ENCODE data around the gene ANO3. TPM values are rescaled to one million over a fixed set of nuclear protein-coding genes. Genes with fewer than 3 reads are reported as not detected.

The ANO3 gene
- polyA plus RNA-seq, 1 donor = 0.33 TPM

DNA sequence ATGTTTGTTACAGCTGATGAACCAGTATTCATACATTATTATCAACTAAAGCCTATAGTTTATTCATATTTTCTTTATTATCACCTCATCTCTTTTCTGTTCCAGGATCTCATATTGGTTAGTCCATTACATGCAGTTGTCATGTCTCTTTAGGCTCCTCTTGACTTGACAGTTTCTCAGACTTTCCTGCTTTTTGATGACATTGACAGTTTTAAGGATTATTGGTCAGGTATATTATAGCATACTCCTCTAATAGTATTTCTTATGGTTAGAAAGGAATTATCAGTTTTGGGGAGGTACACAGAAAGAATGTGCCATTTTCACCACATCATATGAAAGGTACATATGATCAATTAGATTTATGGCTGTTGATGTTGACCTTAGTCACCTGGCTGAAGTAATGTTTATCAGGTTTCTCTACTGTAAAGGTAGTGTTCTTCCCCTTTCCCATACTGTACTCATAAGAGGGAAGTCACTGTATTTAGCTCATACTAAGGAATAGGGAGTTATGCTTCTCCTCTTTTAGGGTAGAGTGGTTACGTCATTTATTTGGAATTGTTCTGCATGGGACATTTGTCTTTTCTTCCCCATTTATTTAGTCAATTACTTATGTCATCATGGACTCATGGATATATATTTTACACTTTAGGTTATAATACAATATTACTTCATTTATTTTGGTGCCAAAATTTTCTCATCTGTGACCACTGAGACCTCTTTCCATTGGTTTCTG lies 9.4 kb upstream of the ANO3 start:
- H3K27me3 ChIP-seq (ENCODE audit: control insufficient read depth, insufficient read depth, low read length) = no peaks in the 10 kb centered on the region
- no peak for DNase-seq
- no peaks in the 10 kb centered on the region for H3K36me3 ChIP-seq (ENCODE audit: control insufficient read depth, insufficient read depth, low read length)
- peaks cover 3% of the 10 kb centered on the region for H3K4me1 ChIP-seq (ENCODE audit: control insufficient read depth, insufficient read depth, low read length)
- no peak overlapping the region for H3K27ac ChIP-seq (ENCODE audit: low read length)
- no peaks in the 10 kb centered on the region for H3K9me3 ChIP-seq (ENCODE audit: control insufficient read depth, low read depth, low read length)
- WGBS (ENCODE audit: insufficient coverage, low lambda C conversion rate) = no CpG with 5 or more reads among the region's 1 CpG
- no peak overlapping the region for H3K4me3 ChIP-seq (ENCODE audit: low read length)

DNA sequence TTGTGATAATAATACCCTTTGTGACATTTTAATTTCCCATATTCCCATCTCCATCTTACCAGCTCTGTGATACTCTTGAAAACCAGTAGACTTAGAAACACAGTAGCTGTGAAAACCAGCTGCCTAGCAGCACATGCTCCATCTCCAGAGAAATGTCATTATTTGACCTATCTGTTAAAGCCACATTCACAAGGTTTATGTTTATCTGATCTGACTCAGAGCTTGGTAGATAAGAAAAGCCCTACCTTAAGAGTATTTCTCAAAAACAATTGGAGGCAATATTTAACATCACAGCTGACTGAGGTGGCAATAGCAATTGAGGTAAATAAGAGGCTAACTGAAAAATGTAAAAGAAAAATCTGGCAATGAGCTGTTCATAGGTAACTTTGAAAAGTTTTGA lies 8.1 kb upstream of the ANO3 start:
- H3K36me3 ChIP-seq (ENCODE audit: control insufficient read depth, insufficient read depth, low read length) = no peaks in the 10 kb centered on the region
- H3K27me3 ChIP-seq (ENCODE audit: control insufficient read depth, insufficient read depth, low read length) = no peaks in the 10 kb centered on the region
- no peaks in the 10 kb centered on the region for H3K9me3 ChIP-seq (ENCODE audit: control insufficient read depth, low read depth, low read length)
- DNase-seq = no peak
- H3K4me1 ChIP-seq (ENCODE audit: control insufficient read depth, insufficient read depth, low read length) = peaks cover 3% of the 10 kb centered on the region
- H3K4me3 ChIP-seq (ENCODE audit: low read length) = no peak overlapping the region
- H3K27ac ChIP-seq (ENCODE audit: low read length) = no peak overlapping the region

DNA sequence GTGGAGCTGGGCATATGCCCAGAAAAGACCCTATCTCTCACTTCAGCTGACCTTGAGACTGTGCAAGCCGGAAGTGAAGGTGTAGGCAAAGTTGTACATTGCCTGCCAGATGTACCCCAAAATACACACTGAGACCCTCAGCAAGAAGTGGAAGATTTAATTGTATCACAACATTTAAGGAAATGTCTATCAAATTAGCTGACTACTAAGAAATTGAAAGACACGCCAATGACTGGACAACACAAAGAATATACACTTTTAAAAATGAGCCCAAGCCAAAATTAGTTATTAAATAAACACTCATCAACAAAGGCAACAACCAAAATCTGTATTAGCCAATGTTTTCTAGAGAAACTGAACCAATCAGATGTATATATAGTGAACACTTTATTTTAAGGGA lies 7.7 kb upstream of the ANO3 start:
- Histone ChIP-seq H3K4me1 (ENCODE audit: control insufficient read depth, insufficient read depth, low read length) (peaks cover 3% of the 10 kb centered on the region), H3K27me3 (ENCODE audit: control insufficient read depth, insufficient read depth, low read length) (no peaks in the 10 kb centered on the region), H3K36me3 (ENCODE audit: control insufficient read depth, insufficient read depth, low read length) (no peaks in the 10 kb centered on the region), H3K4me3 (ENCODE audit: low read length) (no peak overlapping the region), H3K27ac (ENCODE audit: low read length) (no peak overlapping the region), H3K9me3 (ENCODE audit: control insufficient read depth, low read depth, low read length) (no peaks in the 10 kb centered on the region)
- no CpG with 5 or more reads among the region's 2 CpGs for WGBS (ENCODE audit: insufficient coverage, low lambda C conversion rate)
- no peak for DNase-seq

DNA sequence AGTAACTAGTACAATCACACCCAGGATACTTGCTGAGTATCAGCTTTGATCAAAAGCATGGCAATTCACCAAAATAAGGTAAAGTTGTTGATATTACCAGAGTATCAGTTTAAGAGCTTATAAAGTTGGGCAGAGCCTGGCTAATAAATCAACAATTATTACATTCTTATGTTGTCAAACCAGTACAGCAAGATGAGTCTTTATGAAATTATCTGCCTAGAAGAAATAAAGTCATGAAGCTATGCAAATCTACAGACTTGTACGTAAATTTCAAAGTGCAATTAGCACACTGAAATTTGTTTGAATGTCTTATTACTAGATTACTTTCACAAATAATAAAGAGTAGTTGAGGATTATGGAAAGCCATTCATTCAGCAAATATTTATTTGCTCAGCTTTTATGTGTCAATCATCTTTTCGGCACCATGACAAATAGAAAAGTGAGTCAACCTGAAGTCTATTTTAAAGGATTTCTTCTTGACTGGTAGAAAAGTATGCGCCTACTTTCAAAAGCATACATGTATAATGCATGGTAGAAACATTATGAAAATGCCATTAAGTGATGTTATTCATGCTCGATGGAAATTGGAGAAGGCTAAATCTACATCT lies 5.0 kb upstream of the ANO3 start:
- Histone ChIP-seq H3K4me1 (ENCODE audit: control insufficient read depth, insufficient read depth, low read length) (peaks cover 3% of the 10 kb centered on the region), H3K9me3 (ENCODE audit: control insufficient read depth, low read depth, low read length) (no peaks in the 10 kb centered on the region), H3K4me3 (ENCODE audit: low read length) (no peak overlapping the region), H3K36me3 (ENCODE audit: control insufficient read depth, insufficient read depth, low read length) (no peaks in the 10 kb centered on the region), H3K27ac (ENCODE audit: low read length) (no peak overlapping the region), H3K27me3 (ENCODE audit: control insufficient read depth, insufficient read depth, low read length) (peaks cover 4% of the 10 kb centered on the region)
- no peak for DNase-seq
- 93% methylated on average over 3 of the region's 4 CpGs for WGBS (ENCODE audit: insufficient coverage, low lambda C conversion rate)

DNA sequence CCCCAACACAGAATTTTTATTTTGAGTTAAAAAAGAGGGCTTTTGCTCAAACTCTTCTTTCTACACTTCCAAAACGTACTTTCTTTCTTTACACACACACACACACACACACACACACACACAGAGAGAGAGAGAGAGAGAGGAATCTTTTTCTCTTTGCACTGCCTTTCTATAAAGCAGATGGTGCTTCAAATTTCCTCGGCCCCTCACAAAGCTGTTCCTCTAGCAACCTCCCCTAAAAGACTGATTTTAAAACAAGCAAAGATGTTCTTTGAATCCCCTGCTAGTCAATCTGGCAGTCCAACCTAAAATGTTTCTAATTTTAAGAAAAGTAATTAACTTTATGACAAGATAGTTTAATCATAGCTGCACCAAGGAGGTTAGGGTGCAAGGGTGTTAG lies 2.7 kb upstream of the ANO3 start:
- Histone ChIP-seq H3K4me3 (ENCODE audit: low read length) (no peak overlapping the region), H3K36me3 (ENCODE audit: control insufficient read depth, insufficient read depth, low read length) (no peaks in the 10 kb centered on the region), H3K9me3 (ENCODE audit: control insufficient read depth, low read depth, low read length) (no peaks in the 10 kb centered on the region), H3K27ac (ENCODE audit: low read length) (no peak overlapping the region), H3K4me1 (ENCODE audit: control insufficient read depth, insufficient read depth, low read length) (peaks cover under 1% of the 10 kb centered on the region), H3K27me3 (ENCODE audit: control insufficient read depth, insufficient read depth, low read length) (peaks cover 12% of the 10 kb centered on the region)
- WGBS (ENCODE audit: insufficient coverage, low lambda C conversion rate) = no CpG with 5 or more reads among the region's 2 CpGs
- DNase-seq = no peak

DNA sequence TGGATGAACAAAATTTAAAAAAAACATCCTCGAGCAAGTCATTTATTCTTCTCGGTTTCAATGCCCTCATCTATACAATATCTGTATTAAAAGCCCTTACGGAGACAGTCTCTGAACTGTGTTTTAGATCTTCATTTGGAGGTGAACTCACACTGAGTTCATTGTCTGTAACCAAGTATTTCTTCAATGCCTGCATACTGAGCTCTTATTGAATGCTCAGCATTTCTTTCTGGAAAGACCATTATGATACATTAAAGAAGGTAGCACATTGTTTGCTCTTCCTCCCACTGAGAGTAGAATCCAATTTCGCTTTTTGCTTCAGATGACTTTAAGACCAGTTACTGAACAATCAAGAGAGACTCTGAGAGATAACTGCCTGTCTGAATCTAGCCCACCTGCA lies 1.7 kb upstream of the ANO3 start:
- Histone ChIP-seq H3K4me3 (ENCODE audit: low read length) (no peak overlapping the region), H3K27me3 (ENCODE audit: control insufficient read depth, insufficient read depth, low read length) (peaks cover 12% of the 10 kb centered on the region), H3K4me1 (ENCODE audit: control insufficient read depth, insufficient read depth, low read length) (no peaks in the 10 kb centered on the region), H3K27ac (ENCODE audit: low read length) (no peak overlapping the region), H3K36me3 (ENCODE audit: control insufficient read depth, insufficient read depth, low read length) (no peaks in the 10 kb centered on the region), H3K9me3 (ENCODE audit: control insufficient read depth, low read depth, low read length) (no peaks in the 10 kb centered on the region)
- WGBS (ENCODE audit: insufficient coverage, low lambda C conversion rate) = 95% methylated on average over 4 of the region's 4 CpGs
- DNase-seq = no peak

DNA sequence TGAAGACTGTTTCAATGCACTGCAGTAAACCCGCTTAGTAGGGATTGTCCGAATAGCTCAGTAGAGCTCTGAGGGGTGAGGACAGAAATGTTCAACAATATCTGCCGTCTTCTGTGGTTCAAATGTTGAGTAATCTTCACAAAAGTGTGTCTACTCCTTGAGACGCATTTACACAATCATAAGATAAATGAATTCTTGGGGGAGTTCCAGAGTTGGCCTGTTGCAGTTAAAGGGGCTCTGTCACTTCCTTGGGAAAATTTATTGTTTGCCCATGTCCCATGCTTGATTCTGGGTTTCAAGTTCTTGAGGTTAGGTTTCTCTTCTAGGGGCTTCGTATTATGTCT lies 614 bp downstream of the ANO3 start:
- Histone ChIP-seq H3K4me1 (ENCODE audit: control insufficient read depth, insufficient read depth, low read length) (no peaks in the 10 kb centered on the region), H3K27me3 (ENCODE audit: control insufficient read depth, insufficient read depth, low read length) (peaks cover 12% of the 10 kb centered on the region), H3K27ac (ENCODE audit: low read length) (no peak overlapping the region), H3K9me3 (ENCODE audit: control insufficient read depth, low read depth, low read length) (no peaks in the 10 kb centered on the region), H3K36me3 (ENCODE audit: control insufficient read depth, insufficient read depth, low read length) (no peaks in the 10 kb centered on the region), H3K4me3 (ENCODE audit: low read length) (no peak overlapping the region)
- no peak for DNase-seq
- no CpG with 5 or more reads among the region's 5 CpGs for WGBS (ENCODE audit: insufficient coverage, low lambda C conversion rate)

DNA sequence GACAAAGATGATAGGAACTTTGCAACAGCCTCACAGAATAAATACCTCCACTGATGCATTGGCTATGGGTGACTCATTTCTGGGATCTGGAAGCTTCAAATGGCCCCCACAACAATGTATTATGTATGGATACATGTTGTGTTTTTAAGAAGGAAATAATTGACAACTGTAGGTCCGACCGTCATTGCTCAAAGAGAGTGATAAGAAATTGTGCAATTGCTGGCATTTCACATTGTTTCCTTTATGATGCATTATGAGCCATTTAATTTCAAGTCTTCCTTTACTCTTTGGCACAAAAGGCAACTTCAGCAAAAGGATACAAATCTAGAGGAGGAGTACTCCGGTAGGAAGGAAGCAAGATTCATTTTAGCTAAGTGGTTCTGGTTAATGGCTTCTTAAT lies 2.0 kb downstream of the ANO3 start:
- Histone ChIP-seq H3K4me1 (ENCODE audit: control insufficient read depth, insufficient read depth, low read length) (no peaks in the 10 kb centered on the region), H3K4me3 (ENCODE audit: low read length) (no peak overlapping the region), H3K36me3 (ENCODE audit: control insufficient read depth, insufficient read depth, low read length) (no peaks in the 10 kb centered on the region), H3K27ac (ENCODE audit: low read length) (no peak overlapping the region), H3K9me3 (ENCODE audit: control insufficient read depth, low read depth, low read length) (no peaks in the 10 kb centered on the region), H3K27me3 (ENCODE audit: control insufficient read depth, insufficient read depth, low read length) (peaks cover 12% of the 10 kb centered on the region)
- no peak for DNase-seq
- no CpG with 5 or more reads among the region's 3 CpGs for WGBS (ENCODE audit: insufficient coverage, low lambda C conversion rate)

DNA sequence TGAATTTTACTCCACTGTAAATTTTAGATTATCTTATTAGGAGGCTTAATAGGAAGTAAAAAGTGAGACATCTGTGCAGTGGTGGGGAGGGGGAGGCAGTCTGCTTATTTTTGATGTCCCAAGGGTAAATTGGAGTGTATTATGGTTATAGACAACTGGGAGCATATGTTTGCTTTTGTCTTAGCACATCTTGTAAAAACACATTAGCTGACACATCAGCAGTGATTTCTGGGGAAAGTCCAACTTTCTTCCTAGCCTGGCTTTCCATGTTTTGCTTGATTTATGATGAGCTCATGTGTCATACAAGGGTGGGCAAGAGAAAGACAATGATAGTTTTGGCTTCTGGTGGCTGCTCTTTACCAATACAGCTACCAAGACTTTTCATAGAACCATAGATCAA lies 4.0 kb downstream of the ANO3 start:
- no peak overlapping the region for H3K4me3 ChIP-seq (ENCODE audit: low read length)
- no peak overlapping the region for H3K27ac ChIP-seq (ENCODE audit: low read length)
- no peaks in the 10 kb centered on the region for H3K36me3 ChIP-seq (ENCODE audit: control insufficient read depth, insufficient read depth, low read length)
- no peaks in the 10 kb centered on the region for H3K9me3 ChIP-seq (ENCODE audit: control insufficient read depth, low read depth, low read length)
- H3K4me1 ChIP-seq (ENCODE audit: control insufficient read depth, insufficient read depth, low read length) = no peaks in the 10 kb centered on the region
- H3K27me3 ChIP-seq (ENCODE audit: control insufficient read depth, insufficient read depth, low read length) = peaks cover 12% of the 10 kb centered on the region
- DNase-seq = no peak

DNA sequence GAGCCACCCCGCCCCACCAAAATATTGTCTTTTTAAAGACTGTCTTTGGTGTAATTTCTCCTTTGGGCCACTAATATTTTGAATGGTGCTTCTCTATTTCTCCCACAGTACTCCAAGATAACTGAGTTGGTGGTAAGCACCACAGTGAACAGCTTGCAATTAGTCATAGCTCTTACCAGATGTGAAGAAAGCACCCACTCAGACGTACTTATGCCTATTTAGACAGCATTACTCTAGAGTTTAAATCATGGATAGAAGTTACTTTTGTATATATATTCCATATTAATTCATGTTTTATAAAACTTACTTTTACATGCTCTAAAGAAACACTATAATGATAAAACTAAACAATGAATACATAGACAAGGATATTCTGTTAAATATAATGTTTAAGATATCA lies 12.7 kb downstream of the ANO3 start:
- no CpG with 5 or more reads among the region's 2 CpGs for WGBS (ENCODE audit: insufficient coverage, low lambda C conversion rate)

DNA sequence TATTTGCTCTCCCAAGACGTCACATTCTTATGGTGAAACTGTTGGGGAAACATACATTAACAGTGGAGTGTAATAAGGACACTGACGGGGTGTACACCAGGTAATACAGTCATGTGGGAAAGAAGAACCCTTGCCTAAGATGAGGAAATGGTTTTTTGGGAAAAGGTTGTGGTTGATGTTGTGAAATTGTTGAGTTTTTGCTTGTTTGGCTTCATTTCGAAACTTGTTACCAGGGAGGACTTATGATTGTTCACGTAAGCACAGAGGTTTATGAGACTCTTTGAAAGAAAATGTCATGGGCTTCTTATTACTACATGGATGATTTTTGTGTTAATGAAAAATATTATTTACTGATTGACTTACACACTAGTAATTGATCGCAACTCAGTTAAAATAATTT lies 16.8 kb downstream of the ANO3 start:
- H3K4me3 ChIP-seq (ENCODE audit: low read length) = no peak overlapping the region
- no peak for DNase-seq
- no peaks in the 10 kb centered on the region for H3K4me1 ChIP-seq (ENCODE audit: control insufficient read depth, insufficient read depth, low read length)
- H3K27ac ChIP-seq (ENCODE audit: low read length) = no peak overlapping the region
- 58% methylated on average over 3 of the region's 5 CpGs for WGBS (ENCODE audit: insufficient coverage, low lambda C conversion rate)
- no peaks in the 10 kb centered on the region for H3K36me3 ChIP-seq (ENCODE audit: control insufficient read depth, insufficient read depth, low read length)
- H3K9me3 ChIP-seq (ENCODE audit: control insufficient read depth, low read depth, low read length) = no peaks in the 10 kb centered on the region
- no peaks in the 10 kb centered on the region for H3K27me3 ChIP-seq (ENCODE audit: control insufficient read depth, insufficient read depth, low read length)

More for the DNA sequence above, 12.7 kb downstream of the ANO3 start:
- H3K4me3 ChIP-seq (ENCODE audit: low read length) = no peak overlapping the region
- no peaks in the 10 kb centered on the region for H3K4me1 ChIP-seq (ENCODE audit: control insufficient read depth, insufficient read depth, low read length)
- DNase-seq = no peak
- no peaks in the 10 kb centered on the region for H3K9me3 ChIP-seq (ENCODE audit: control insufficient read depth, low read depth, low read length)
- no peaks in the 10 kb centered on the region for H3K27me3 ChIP-seq (ENCODE audit: control insufficient read depth, insufficient read depth, low read length)
- no peaks in the 10 kb centered on the region for H3K36me3 ChIP-seq (ENCODE audit: control insufficient read depth, insufficient read depth, low read length)
- H3K27ac ChIP-seq (ENCODE audit: low read length) = no peak overlapping the region
